Prostate gland (tissue), 2 donors: Measurements from ENCODE around the gene SASH1. TPM values are rescaled to one million over a fixed set of nuclear protein-coding genes. Genes with fewer than 3 reads are reported as not detected.
A peak's percentile ranks its signal among the peaks of the same experiment; 100 is the strongest.

Experiments
- DNase-seq: peaks from one replicate; pipeline ENCODE4 v3.0.0-alpha.2; 2019; ENCODE audit warnings: low spot score
- H3K27ac ChIP-seq, 2 donors: fragments of 200-600 bp; sonication (generic); 2 replicates each; pipeline ENCODE4 v1.5.1; 2017 to 2019
- H3K27me3 ChIP-seq: fragments of 200-600 bp; sonication (generic); replicated peaks from 2 replicates; pipeline ENCODE4 v1.5.1; 2019; ENCODE audit not compliant: insufficient read depth
- H3K36me3 ChIP-seq, 2 donors: fragments of 200-600 bp; sonication (generic); 1 replicate in 1 of 2; 2 replicates in 1 of 2; pipeline versions ENCODE4 v1.5.1 to v1.8.1; 2017 to 2019
- H3K4me1 ChIP-seq: fragments of 200-600 bp; sonication (generic); replicated peaks from 2 replicates; pipeline ENCODE4 v1.5.1; 2019
- H3K4me3 ChIP-seq, 2 donors: fragments of 200-600 bp; sonication (generic); 2 replicates each; pipeline ENCODE4 v1.5.1; 2017 to 2019
- H3K9me3 ChIP-seq: fragments of 200-600 bp; sonication (generic); 2 replicates; pipeline ENCODE4 v1.5.1; 2017
- POLR2A ChIP-seq: fragments of 450-650 bp; IDR thresholded peaks from one replicate; pipeline ENCODE4 v1.6.1; 2016; ENCODE audit warnings: antibody characterized with exemption, mild to moderate bottlenecking
- POLR2AphosphoS5 ChIP-seq: sonication (generic); formaldehyde crosslinking; IDR thresholded peaks from one replicate; pipeline ENCODE4 v1.6.1; 2017; ENCODE audit warnings: antibody characterized with exemption
- WGBS: methylation state at CpG from one replicate; pipeline ENCODE4 v1.1.5; 2018; 5-methylcytosine and 5-hydroxymethylcytosine counted together
- intact Hi-C: fragments of 100-400 bp; cut with DNase I; formaldehyde crosslinking; loops from one replicate; pipeline ENCODE4 v1.14.2; 2022
- total RNA-seq, 2 donors: library from RNA; depleted of rRNA; stranded (reverse); fragments of >200 nt; gene quantifications; one replicate each; pipeline ENCODE4 v1.1.0, GENCODE V29; 2016
- TF ChIP-seq, protein P1 (sequence below), 4 experiments: fragments of 200-600 bp in 2 of 4; fragments of 450-650 bp in 2 of 4; sonication (generic) in 2 of 4; IDR thresholded peaks; 1 replicate in 3 of 4; 2 replicates in 1 of 4; pipeline ENCODE4 v1.5.1; 2016 to 2019; ENCODE audit warnings: antibody characterized with exemption in 4 of 4, mild to moderate bottlenecking in 2 of 4, moderate library complexity in 2 of 4

SASH1 gene
- total RNA-seq, 2 donors from 2014 or later: 34.3 to 48.6 TPM

GRCh38 chr6:148518511-148519156, 176.0 kb downstream of the SASH1 start:
- no peaks in the 10 kb centered on the region for H3K27me3 ChIP-seq
- no peaks in the 10 kb centered on the region for H3K4me1 ChIP-seq
- no peak overlapping the region for H3K4me3 ChIP-seq
- H3K36me3 ChIP-seq: peaks cover 0 to 2% of the 10 kb centered on the region in 2 donors
- intact Hi-C loops: no loop called here
- 75% methylated on average over 12 of the region's 12 CpGs for WGBS
- no peak overlapping the region for H3K27ac ChIP-seq
- H3K9me3 ChIP-seq: no peaks in the 10 kb centered on the region
- TF ChIP-seq POLR2A (no peak), POLR2AphosphoS5 (no peak)
- TF ChIP-seq, protein P1, sequence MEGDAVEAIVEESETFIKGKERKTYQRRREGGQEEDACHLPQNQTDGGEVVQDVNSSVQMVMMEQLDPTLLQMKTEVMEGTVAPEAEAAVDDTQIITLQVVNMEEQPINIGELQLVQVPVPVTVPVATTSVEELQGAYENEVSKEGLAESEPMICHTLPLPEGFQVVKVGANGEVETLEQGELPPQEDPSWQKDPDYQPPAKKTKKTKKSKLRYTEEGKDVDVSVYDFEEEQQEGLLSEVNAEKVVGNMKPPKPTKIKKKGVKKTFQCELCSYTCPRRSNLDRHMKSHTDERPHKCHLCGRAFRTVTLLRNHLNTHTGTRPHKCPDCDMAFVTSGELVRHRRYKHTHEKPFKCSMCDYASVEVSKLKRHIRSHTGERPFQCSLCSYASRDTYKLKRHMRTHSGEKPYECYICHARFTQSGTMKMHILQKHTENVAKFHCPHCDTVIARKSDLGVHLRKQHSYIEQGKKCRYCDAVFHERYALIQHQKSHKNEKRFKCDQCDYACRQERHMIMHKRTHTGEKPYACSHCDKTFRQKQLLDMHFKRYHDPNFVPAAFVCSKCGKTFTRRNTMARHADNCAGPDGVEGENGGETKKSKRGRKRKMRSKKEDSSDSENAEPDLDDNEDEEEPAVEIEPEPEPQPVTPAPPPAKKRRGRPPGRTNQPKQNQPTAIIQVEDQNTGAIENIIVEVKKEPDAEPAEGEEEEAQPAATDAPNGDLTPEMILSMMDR (IDR thresholded peaks at IDR 0.05): no peak
- DNase-seq: no peak

DNA sequence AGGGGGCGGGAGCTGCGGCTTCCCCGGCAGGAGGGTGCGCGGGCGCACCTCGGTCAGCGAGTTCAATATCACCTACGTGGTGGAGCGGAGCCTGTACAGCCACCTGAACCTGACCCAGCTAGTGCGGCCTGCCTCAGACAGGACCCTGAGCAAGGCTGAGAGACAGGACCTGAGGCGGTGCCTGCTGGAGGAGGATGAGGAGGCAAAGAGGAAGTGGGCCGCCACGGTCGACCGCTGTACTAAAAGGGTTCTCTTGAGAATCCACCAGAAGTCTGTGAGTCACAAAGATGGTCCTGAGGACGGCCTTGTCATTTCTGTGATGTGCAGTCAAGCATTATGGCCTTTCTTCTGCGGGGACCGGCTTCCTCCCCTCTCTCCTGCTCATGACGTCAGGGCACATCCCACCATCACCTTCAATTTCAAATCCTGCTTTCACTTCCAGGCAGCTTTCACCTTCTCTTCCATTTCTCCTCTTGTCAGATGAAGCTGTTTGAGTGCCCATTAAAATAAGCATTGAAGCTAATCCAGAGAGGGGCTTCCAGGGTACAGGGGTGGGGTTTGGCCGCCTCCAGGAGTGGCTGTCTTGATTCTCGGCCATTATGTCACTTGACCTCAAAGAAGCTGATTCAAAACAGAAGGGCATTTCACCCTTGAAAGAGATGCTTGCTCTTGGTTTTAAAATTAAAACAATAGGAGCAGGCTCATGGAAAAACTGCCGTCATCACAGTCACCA, 177.6 kb downstream of the SASH1 start:
- no peaks in the 10 kb centered on the region for H3K27me3 ChIP-seq
- WGBS: 94% methylated on average over 23 of the region's 23 CpGs
- H3K36me3 ChIP-seq: peaks cover 0 to 2% of the 10 kb centered on the region in 2 donors
- intact Hi-C loops: no loop called here
- TF ChIP-seq, protein P1 (IDR thresholded peaks at IDR 0.05): no peak
- TF ChIP-seq POLR2A (no peak), POLR2AphosphoS5 (no peak)
- peak overlapping the region; percentile 36 to 54 for H3K27ac ChIP-seq
- H3K9me3 ChIP-seq: no peaks in the 10 kb centered on the region
- no peak overlapping the region for H3K4me3 ChIP-seq
- H3K4me1 ChIP-seq: no peaks in the 10 kb centered on the region
- DNase-seq: no peak

- intact Hi-C loops: no loop called here
- Histone ChIP-seq H3K4me3 (no peak overlapping the region), H3K36me3 (peaks cover 2 to 4% of the 10 kb centered on the region in 2 donors), H3K27ac (peak overlapping the region; percentile 36 to 54), H3K4me1 (no peaks in the 10 kb centered on the region), H3K9me3 (no peaks in the 10 kb centered on the region), H3K27me3 (no peaks in the 10 kb centered on the region)
- DNase-seq: no peak
- TF ChIP-seq, protein P1 (IDR thresholded peaks at IDR 0.05): no peak
- no peak for TF ChIP-seq POLR2A
- TF ChIP-seq POLR2AphosphoS5: no peak
- 30% methylated on average over 5 of the region's 5 CpGs for WGBS
These were observed 178.5 kb downstream of the SASH1 start for GRCh38 chr6:148521158-148521557.

- peak overlapping the region; percentile 36 to 54 for H3K27ac ChIP-seq
- intact Hi-C loops: no loop called here
- no peaks in the 10 kb centered on the region for H3K4me1 ChIP-seq
- H3K4me3 ChIP-seq: no peak overlapping the region
- 61% methylated on average over 1 of the region's 1 CpG for WGBS
- peaks cover 2 to 4% of the 10 kb centered on the region in 2 donors for H3K36me3 ChIP-seq
- H3K9me3 ChIP-seq: no peaks in the 10 kb centered on the region
- DNase-seq: no peak
- TF ChIP-seq, protein P1 (IDR thresholded peaks at IDR 0.05): no peak
- TF ChIP-seq POLR2A: no peak
- no peak for TF ChIP-seq POLR2AphosphoS5
- H3K27me3 ChIP-seq: no peaks in the 10 kb centered on the region
These were observed 178.9 kb downstream of the SASH1 start for GRCh38 chr6:148521586-148521985.
